HepG2 (cell line): ENCODE measurements around the gene ZBTB21. TPM values are rescaled to one million over a fixed set of nuclear protein-coding genes. Genes with fewer than 3 reads are reported as not detected.

Experiments used
- GTF3A ChIP-seq: sonication (generic); formaldehyde crosslinking; conservative IDR thresholded peaks from 2 replicates; pipeline ENCODE4 v1.4.0; 2020; ENCODE audit warnings: mild to moderate bottlenecking, missing genetic modification reagents
- IRX3 ChIP-seq: sonication (generic); formaldehyde crosslinking; IDR thresholded peaks from 2 replicates; pipeline ENCODE4 v1.8.1; 2023; ENCODE audit warnings: mild to moderate bottlenecking, low read depth, missing genetic modification reagents, borderline replicate concordance
- KLF13 ChIP-seq: sonication (generic); formaldehyde crosslinking; IDR thresholded peaks from 2 replicates; pipeline ENCODE4 v1.4.0; 2020; ENCODE audit warnings: mild to moderate bottlenecking, missing genetic modification reagents
- POLR2G ChIP-seq: fragments of 200-400 bp; formaldehyde crosslinking; IDR thresholded peaks from 2 replicates; pipeline ENCODE4 v1.6.1; 2018; ENCODE audit warnings: mild to moderate bottlenecking, low read depth, low read length, moderate library complexity
- SMARCC2 ChIP-seq: fragments of 450-650 bp; IDR thresholded peaks from 2 replicates; pipeline ENCODE4 v1.6.1; 2017; ENCODE audit warnings: antibody characterized with exemption, mild to moderate bottlenecking
- TBP ChIP-seq: sonication (generic); formaldehyde crosslinking; IDR thresholded peaks from 2 replicates; pipeline ENCODE4 v1.5.0; 2020; ENCODE audit warnings: missing genetic modification reagents
- TBX2 ChIP-seq: sonication (generic); formaldehyde crosslinking; IDR thresholded peaks from 2 replicates; pipeline ENCODE4 v1.5.0; 2020; ENCODE audit warnings: missing genetic modification reagents, mild to moderate bottlenecking, borderline replicate concordance
- XRCC5 ChIP-seq: fragments of 200-400 bp; formaldehyde crosslinking; optimal IDR thresholded peaks from 2 replicates; pipeline ENCODE3; 2017; ENCODE audit warnings: mild to moderate bottlenecking, low read length
- ZFP36 ChIP-seq: fragments of 150-350 bp; IDR thresholded peaks from 2 replicates; pipeline ENCODE4 v1.6.1; 2018; ENCODE audit warnings: borderline replicate concordance, low read length, low read depth; ENCODE audit not compliant: partially characterized antibody
- ZFP41 ChIP-seq: sonication (generic); formaldehyde crosslinking; IDR thresholded peaks from 2 replicates; pipeline ENCODE4 v1.4.0; 2020; ENCODE audit warnings: mild to moderate bottlenecking, missing genetic modification reagents, borderline replicate concordance
- ZFYVE20 ChIP-seq: sonication (generic); formaldehyde crosslinking; IDR thresholded peaks from 2 replicates; pipeline ENCODE4 v1.8.0; 2023; ENCODE audit warnings: low read depth, mild to moderate bottlenecking, moderate library complexity, missing genetic modification reagents, borderline replicate concordance
- ZNF143 ChIP-seq: sonication (generic); formaldehyde crosslinking; IDR thresholded peaks from 2 replicates; pipeline ENCODE4 v1.4.0; 2020; ENCODE audit warnings: missing genetic modification reagents
- ZNF207 ChIP-seq: fragments of 450-650 bp; IDR thresholded peaks from 2 replicates; pipeline ENCODE4 v1.6.1; 2016; ENCODE audit warnings: antibody characterized with exemption, borderline replicate concordance
- polyA plus RNA-seq, 8 experiments: library from polyadenylated mRNA; depleted of rRNA in 3 of 8; stranded (reverse) in 7 of 8; unstranded in 1 of 8; fragments of >200 nt; fragmentation: Illumina TruSeq in 4 of 8; extraction: Trizol in 4 of 8; gene quantifications; 2 replicates each; pipeline versions ENCODE4 v1.2.1 to v1.2.3, GENCODE V29; 2011 to 2016; ENCODE audit warnings: low read depth in 4 of 8, missing spikeins in 1 of 8, mixed read lengths in 1 of 8; ENCODE audit not compliant: insufficient read depth in 1 of 8
- total RNA-seq, 5 experiments: library from RNA; depleted of rRNA; stranded (reverse); fragments of >200 nt; fragmentation: Illumina TruSeq; extraction: Trizol; gene quantifications; 2 replicates each; pipeline ENCODE4 v1.2.3, GENCODE V29; 2016; ENCODE audit warnings: low read depth in 1 of 5
- TF ChIP-seq, protein P1 (sequence below): sonication (generic); formaldehyde crosslinking; IDR thresholded peaks from 2 replicates; pipeline ENCODE4 v1.8.1; 2022; ENCODE audit warnings: low read depth, mild to moderate bottlenecking, missing genetic modification reagents
- TF ChIP-seq, protein P2 (sequence below): sonication (generic); formaldehyde crosslinking; IDR thresholded peaks from 2 replicates; pipeline ENCODE4 v1.4.0; 2020; ENCODE audit warnings: missing genetic modification reagents
- TF ChIP-seq, protein P3 (sequence below): sonication (generic); formaldehyde crosslinking; IDR thresholded peaks from 2 replicates; pipeline ENCODE4 v1.4.0; 2020; ENCODE audit warnings: missing genetic modification reagents, mild to moderate bottlenecking, borderline replicate concordance
- TF ChIP-seq, protein P4 (sequence below): sonication (generic); formaldehyde crosslinking; IDR thresholded peaks from 2 replicates; pipeline ENCODE4 v1.9.0; 2021; ENCODE audit warnings: missing genetic modification reagents, mild to moderate bottlenecking, borderline replicate concordance

ZBTB21 gene
- total and polyA plus RNA-seq, 2 of the 13 experiments (the other 11 are each of a cell fraction or from before 2014, with no cell fraction given) = 4.5 to 6.1 TPM

DNA sequence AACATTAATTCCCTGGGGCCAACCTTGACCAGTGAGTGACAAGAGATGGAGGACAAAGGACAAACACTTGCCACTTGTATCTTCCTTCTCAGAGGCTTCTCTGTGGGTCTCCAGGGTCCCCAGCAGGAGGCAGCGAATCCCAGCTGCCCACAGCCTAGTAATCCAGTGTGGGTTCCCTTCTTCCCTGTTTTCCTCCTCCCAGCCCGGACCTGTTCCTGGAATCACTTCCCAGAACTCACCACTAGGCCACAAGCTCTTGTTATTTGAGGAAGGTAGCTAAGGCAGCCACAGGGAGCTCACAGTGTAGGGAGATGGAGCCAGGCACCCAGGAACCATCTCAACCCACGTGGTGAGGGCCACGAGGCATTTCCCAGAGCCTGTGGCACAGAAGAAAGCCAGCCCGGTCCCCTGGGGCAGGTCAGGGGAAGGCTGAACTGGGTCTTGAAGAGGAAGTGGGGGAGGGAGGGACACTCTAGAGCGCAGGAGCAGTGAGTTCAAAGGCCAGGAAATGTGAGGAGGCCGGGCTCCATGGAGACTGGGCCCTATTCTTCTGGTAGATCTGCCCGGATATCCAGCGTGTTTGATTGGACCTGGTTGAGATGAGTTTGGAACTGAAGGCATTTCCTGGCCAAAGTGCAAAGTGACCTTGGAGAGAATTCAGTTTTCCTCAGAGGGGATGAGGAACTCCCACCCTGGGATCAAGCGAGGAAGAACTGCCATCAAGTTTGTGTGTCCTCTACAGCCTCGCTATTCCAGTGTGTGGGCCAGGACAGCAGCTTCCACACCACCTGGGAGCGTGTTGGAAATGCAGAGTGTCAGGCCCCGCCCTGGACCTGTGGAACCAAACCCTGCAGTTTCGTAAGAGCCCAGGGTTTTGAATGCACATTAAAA lies 36.1 kb downstream of the ZBTB21 start (continued):
- TF ChIP-seq, protein P1, sequence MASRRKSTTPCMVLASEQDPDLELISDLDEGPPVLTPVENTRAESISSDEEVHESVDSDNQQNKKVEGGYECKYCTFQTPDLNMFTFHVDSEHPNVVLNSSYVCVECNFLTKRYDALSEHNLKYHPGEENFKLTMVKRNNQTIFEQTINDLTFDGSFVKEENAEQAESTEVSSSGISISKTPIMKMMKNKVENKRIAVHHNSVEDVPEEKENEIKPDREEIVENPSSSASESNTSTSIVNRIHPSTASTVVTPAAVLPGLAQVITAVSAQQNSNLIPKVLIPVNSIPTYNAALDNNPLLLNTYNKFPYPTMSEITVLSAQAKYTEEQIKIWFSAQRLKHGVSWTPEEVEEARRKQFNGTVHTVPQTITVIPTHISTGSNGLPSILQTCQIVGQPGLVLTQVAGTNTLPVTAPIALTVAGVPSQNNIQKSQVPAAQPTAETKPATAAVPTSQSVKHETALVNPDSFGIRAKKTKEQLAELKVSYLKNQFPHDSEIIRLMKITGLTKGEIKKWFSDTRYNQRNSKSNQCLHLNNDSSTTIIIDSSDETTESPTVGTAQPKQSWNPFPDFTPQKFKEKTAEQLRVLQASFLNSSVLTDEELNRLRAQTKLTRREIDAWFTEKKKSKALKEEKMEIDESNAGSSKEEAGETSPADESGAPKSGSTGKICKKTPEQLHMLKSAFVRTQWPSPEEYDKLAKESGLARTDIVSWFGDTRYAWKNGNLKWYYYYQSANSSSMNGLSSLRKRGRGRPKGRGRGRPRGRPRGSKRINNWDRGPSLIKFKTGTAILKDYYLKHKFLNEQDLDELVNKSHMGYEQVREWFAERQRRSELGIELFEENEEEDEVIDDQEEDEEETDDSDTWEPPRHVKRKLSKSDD (CRISPR knock-in tag) = no peak
- TF ChIP-seq, protein P2, sequence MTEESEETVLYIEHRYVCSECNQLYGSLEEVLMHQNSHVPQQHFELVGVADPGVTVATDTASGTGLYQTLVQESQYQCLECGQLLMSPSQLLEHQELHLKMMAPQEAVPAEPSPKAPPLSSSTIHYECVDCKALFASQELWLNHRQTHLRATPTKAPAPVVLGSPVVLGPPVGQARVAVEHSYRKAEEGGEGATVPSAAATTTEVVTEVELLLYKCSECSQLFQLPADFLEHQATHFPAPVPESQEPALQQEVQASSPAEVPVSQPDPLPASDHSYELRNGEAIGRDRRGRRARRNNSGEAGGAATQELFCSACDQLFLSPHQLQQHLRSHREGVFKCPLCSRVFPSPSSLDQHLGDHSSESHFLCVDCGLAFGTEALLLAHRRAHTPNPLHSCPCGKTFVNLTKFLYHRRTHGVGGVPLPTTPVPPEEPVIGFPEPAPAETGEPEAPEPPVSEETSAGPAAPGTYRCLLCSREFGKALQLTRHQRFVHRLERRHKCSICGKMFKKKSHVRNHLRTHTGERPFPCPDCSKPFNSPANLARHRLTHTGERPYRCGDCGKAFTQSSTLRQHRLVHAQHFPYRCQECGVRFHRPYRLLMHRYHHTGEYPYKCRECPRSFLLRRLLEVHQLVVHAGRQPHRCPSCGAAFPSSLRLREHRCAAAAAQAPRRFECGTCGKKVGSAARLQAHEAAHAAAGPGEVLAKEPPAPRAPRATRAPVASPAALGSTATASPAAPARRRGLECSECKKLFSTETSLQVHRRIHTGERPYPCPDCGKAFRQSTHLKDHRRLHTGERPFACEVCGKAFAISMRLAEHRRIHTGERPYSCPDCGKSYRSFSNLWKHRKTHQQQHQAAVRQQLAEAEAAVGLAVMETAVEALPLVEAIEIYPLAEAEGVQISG (CRISPR knock-in tag) = peak; percentile 20; the same call in 1 of the 2 replicates
- TF ChIP-seq ZNF207 (no peak), TBX2 (CRISPR knock-in tag) (0 out of 2 replicates have a peak, but pooled peaks have one; percentile 28), ZFP36 (no peak), IRX3 (CRISPR knock-in tag) (no peak), ZFYVE20 (CRISPR knock-in tag) (no peak), GTF3A (CRISPR knock-in tag) (no peak), SMARCC2 (no peak), ZNF143 (CRISPR knock-in tag) (no peak), ZFP41 (CRISPR knock-in tag) (no peak), TBP (CRISPR knock-in tag) (no peak), KLF13 (CRISPR knock-in tag) (no peak), POLR2G (peak; percentile 46; the same call in 1 of the 2 replicates), XRCC5 (peak; percentile 32)
- TF ChIP-seq, protein P3, sequence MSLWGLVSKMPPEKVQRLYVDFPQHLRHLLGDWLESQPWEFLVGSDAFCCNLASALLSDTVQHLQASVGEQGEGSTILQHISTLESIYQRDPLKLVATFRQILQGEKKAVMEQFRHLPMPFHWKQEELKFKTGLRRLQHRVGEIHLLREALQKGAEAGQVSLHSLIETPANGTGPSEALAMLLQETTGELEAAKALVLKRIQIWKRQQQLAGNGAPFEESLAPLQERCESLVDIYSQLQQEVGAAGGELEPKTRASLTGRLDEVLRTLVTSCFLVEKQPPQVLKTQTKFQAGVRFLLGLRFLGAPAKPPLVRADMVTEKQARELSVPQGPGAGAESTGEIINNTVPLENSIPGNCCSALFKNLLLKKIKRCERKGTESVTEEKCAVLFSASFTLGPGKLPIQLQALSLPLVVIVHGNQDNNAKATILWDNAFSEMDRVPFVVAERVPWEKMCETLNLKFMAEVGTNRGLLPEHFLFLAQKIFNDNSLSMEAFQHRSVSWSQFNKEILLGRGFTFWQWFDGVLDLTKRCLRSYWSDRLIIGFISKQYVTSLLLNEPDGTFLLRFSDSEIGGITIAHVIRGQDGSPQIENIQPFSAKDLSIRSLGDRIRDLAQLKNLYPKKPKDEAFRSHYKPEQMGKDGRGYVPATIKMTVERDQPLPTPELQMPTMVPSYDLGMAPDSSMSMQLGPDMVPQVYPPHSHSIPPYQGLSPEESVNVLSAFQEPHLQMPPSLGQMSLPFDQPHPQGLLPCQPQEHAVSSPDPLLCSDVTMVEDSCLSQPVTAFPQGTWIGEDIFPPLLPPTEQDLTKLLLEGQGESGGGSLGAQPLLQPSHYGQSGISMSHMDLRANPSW (CRISPR knock-in tag) = no peak
- TF ChIP-seq, protein P4, sequence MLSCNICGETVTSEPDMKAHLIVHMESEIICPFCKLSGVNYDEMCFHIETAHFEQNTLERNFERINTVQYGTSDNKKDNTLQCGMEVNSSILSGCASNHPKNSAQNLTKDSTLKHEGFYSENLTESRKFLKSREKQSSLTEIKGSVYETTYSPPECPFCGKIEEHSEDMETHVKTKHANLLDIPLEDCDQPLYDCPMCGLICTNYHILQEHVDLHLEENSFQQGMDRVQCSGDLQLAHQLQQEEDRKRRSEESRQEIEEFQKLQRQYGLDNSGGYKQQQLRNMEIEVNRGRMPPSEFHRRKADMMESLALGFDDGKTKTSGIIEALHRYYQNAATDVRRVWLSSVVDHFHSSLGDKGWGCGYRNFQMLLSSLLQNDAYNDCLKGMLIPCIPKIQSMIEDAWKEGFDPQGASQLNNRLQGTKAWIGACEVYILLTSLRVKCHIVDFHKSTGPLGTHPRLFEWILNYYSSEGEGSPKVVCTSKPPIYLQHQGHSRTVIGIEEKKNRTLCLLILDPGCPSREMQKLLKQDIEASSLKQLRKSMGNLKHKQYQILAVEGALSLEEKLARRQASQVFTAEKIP = no peak
